GM23338 (cell line): Measurements from ENCODE around the gene HIVEP2.

Source experiments
- CREB1 ChIP-seq: fragments of 250-450 bp; sonication (Bioruptor Pico); IDR thresholded peaks from 2 replicates; pipeline ENCODE4 v1.5.0; 2020; ENCODE audit warnings: low read depth, mild to moderate bottlenecking, moderate library complexity
- CTCF ChIP-seq, 2 experiments: fragments of 200-600 bp in 1 of 2; sonication (generic) in 1 of 2; conservative IDR thresholded peaks; 2 replicates each; pipeline versions ENCODE4 v1.5.1 to v1.6.1; 2016 to 2017; ENCODE audit warnings: antibody characterized with exemption in 2 of 2, low read depth in 2 of 2, mild to moderate bottlenecking in 2 of 2, moderate library complexity in 1 of 2
- ETS1 ChIP-seq: IDR thresholded peaks from 2 replicates; pipeline ENCODE4 v1.6.1; 2016; ENCODE audit warnings: antibody characterized with exemption
- EZH2 ChIP-seq: fragments of 200-600 bp; sonication (generic); IDR thresholded peaks from one replicate; pipeline ENCODE4 v1.8.0; 2017; ENCODE audit warnings: antibody characterized with exemption, mild to moderate bottlenecking, low read depth; ENCODE audit not compliant: unreplicated experiment
- EZH2phosphoT487 ChIP-seq: fragments of 200-600 bp; sonication (generic); IDR thresholded peaks from one replicate; pipeline ENCODE4 v1.8.1; 2018; ENCODE audit warnings: antibody characterized with exemption; ENCODE audit not compliant: unreplicated experiment
- JUNB ChIP-seq: IDR thresholded peaks from one replicate; pipeline ENCODE4 v1.6.1; 2016; ENCODE audit warnings: antibody characterized with exemption; ENCODE audit not compliant: unreplicated experiment
- POLR2AphosphoS5 ChIP-seq: IDR thresholded peaks from 2 replicates; pipeline ENCODE4 v1.6.1; 2016; ENCODE audit warnings: antibody characterized with exemption, low read depth
- REST ChIP-seq: IDR thresholded peaks from one replicate; pipeline ENCODE4 v1.6.1; 2018; ENCODE audit warnings: antibody characterized with exemption; ENCODE audit not compliant: unreplicated experiment
- STAT1 ChIP-seq: IDR thresholded peaks from one replicate; pipeline ENCODE4 v1.6.1; 2016; ENCODE audit warnings: antibody characterized with exemption; ENCODE audit not compliant: unreplicated experiment
- ZNF114 ChIP-seq: fragments of 250-450 bp; sonication (Bioruptor Pico); IDR thresholded peaks from 2 replicates; pipeline ENCODE4 v1.5.0; 2020; ENCODE audit warnings: mild to moderate bottlenecking, moderate library complexity
- ZNF462 ChIP-seq: fragments of 250-450 bp; sonication (Bioruptor Pico); IDR thresholded peaks from 2 replicates; pipeline ENCODE4 v1.5.0; 2020; ENCODE audit warnings: mild to moderate bottlenecking, moderate library complexity

GRCh38 chr6:142903812-142904211, 41.2 kb downstream of the HIVEP2 start:
- TF ChIP-seq POLR2AphosphoS5, result no peak
- no peak for TF ChIP-seq CTCF (conservative IDR thresholded peaks at IDR 0.05; ENCODE audit: low read depth in 2 of 2)
- no peak for TF ChIP-seq EZH2phosphoT487
- no peak for TF ChIP-seq JUNB
- no peak for TF ChIP-seq STAT1
- TF ChIP-seq CREB1, result no peak
- no peak for TF ChIP-seq EZH2
- no peak for TF ChIP-seq ETS1
- no peak for TF ChIP-seq REST
- TF ChIP-seq ZNF462, result no peak
- TF ChIP-seq ZNF114 (CRISPR knock-in tag), result no peak
